WTC11 (cell line): ENCODE measurements around the gene SNCAIP. TPM values are rescaled to one million over a fixed set of nuclear protein-coding genes. Genes with fewer than 3 reads are reported as not detected.

ENCODE experiments used
- ATAC-seq: fragments of 200-7000 bp; cut with Tn5 transposase; 2 replicates; pipeline ENCODE4 v1.10.0; 2021; ENCODE audit warnings: mild to moderate bottlenecking, moderate library complexity
- CTCF ChIA-PET: fragments of 300-600 bp; sonication (Branson Sonifier 250); formaldehyde crosslinking; loops from one replicate; lab custom pipeline; 2021; ENCODE audit warnings: antibody characterized with exemption; lab: Charles Lee
- POLR2A ChIA-PET: fragments of 350-600 bp; sonication (Branson Sonifier 250); formaldehyde crosslinking; loops from one replicate; lab custom pipeline; 2021; ENCODE audit warnings: antibody characterized with exemption; lab: Charles Lee
- DNase-seq: peaks from one replicate; pipeline ENCODE4 v3.0.0; 2021; ENCODE audit warnings: low spot score
- H3K27ac Mint-ChIP-seq: 2 replicates; pipeline ENCODE4 v1.8.0; 2021; ENCODE audit warnings: mixed read lengths
- H3K27me3 Mint-ChIP-seq: 2 replicates; pipeline ENCODE4 v1.8.0; 2021; ENCODE audit warnings: low read depth, mild to moderate bottlenecking, moderate library complexity, mixed read lengths
- H3K36me3 Mint-ChIP-seq: 2 replicates; pipeline ENCODE4 v1.8.0; 2021; ENCODE audit warnings: mixed read lengths
- H3K4me1 Mint-ChIP-seq: 2 replicates; pipeline ENCODE4 v1.8.0; 2022; ENCODE audit warnings: mixed read lengths
- H3K4me3 Mint-ChIP-seq: 2 replicates; pipeline ENCODE4 v1.8.0; 2021; ENCODE audit warnings: mild to moderate bottlenecking, moderate library complexity, mixed read lengths
- H3K9me3 Mint-ChIP-seq: 2 replicates; pipeline ENCODE4 v1.8.0; 2021; ENCODE audit warnings: mixed read lengths
- ELF4 ChIP-seq: sonication (generic); formaldehyde crosslinking; IDR thresholded peaks from 2 replicates; pipeline ENCODE4 v1.8.1; 2022; ENCODE audit warnings: low read depth, mild to moderate bottlenecking, moderate library complexity, missing genetic modification reagents
- JAZF1 ChIP-seq: fragments of 250-450 bp; sonication (Bioruptor Pico); IDR thresholded peaks from 2 replicates; pipeline ENCODE4 v1.9.0; 2021; ENCODE audit warnings: moderate library complexity, mild to moderate bottlenecking, inconsistent platforms
- MYBL2 ChIP-seq: sonication (generic); formaldehyde crosslinking; IDR thresholded peaks from 2 replicates; pipeline ENCODE4 v1.8.1; 2023; ENCODE audit warnings: mild to moderate bottlenecking, moderate library complexity, missing genetic modification reagents
- NFATC4 ChIP-seq: fragments of 250-450 bp; sonication (Bioruptor Pico); IDR thresholded peaks from 2 replicates; pipeline ENCODE4 v1.9.0; 2021; ENCODE audit warnings: mild to moderate bottlenecking
- RORB ChIP-seq: fragments of 250-450 bp; sonication (Bioruptor Pico); IDR thresholded peaks from 2 replicates; pipeline ENCODE4 v1.9.0; 2021; ENCODE audit warnings: mild to moderate bottlenecking
- TCF7 ChIP-seq: sonication (generic); formaldehyde crosslinking; IDR thresholded peaks from 2 replicates; pipeline ENCODE4 v1.8.0; 2022; ENCODE audit warnings: mild to moderate bottlenecking, low read depth, missing genetic modification reagents, moderate library complexity
- ZNF121 ChIP-seq: sonication (generic); formaldehyde crosslinking; IDR thresholded peaks from 2 replicates; pipeline ENCODE4 v1.8.0; 2023; ENCODE audit warnings: missing genetic modification reagents
- total RNA-seq: library from RNA; stranded (reverse); gene quantifications from 3 replicates; pipeline ENCODE4 v1.2.3, GENCODE V29; 2021
- TF ChIP-seq, protein P1 (sequence below): sonication (generic); formaldehyde crosslinking; IDR thresholded peaks from 2 replicates; pipeline ENCODE4 v1.8.1; 2023; ENCODE audit warnings: mild to moderate bottlenecking, missing genetic modification reagents, borderline replicate concordance
- TF ChIP-seq, protein P2 (sequence below): fragments of 200-600 bp; IDR thresholded peaks from 2 replicates; pipeline ENCODE4 v1.8.0; 2022; ENCODE audit warnings: antibody characterized with exemption
- TF ChIP-seq, protein P3 (sequence below): sonication (generic); formaldehyde crosslinking; IDR thresholded peaks from 2 replicates; pipeline ENCODE4 v1.8.1; 2023; ENCODE audit warnings: mild to moderate bottlenecking, missing genetic modification reagents
- TF ChIP-seq, protein P4 (sequence below): sonication (generic); formaldehyde crosslinking; IDR thresholded peaks from 2 replicates; pipeline ENCODE4 v1.8.0; 2022; ENCODE audit warnings: missing genetic modification reagents

SNCAIP gene
- total RNA-seq, 1 experiment from 2014 or later, result 10.0 TPM

DNA sequence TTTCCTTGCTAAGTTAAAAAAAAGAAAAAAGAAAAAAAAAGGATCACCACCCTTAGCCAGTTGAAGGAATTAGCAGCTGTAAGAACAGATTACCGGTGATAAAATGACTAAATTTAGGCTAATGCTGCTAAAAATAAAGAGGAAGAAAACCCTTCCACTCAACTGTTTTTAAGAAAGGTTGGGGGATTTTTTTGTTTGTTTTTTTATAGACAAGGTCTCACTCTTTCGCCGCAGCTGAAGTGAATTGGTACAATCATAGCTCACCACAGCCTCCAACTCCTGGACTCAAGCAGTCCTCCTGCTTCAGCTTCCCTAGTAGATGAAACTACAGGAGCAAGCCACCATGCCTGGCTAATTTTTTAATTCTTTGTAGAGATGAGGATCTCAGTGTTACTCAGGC is 101.7 kb downstream of the SNCAIP start (continued):
- TF ChIP-seq, protein P1, sequence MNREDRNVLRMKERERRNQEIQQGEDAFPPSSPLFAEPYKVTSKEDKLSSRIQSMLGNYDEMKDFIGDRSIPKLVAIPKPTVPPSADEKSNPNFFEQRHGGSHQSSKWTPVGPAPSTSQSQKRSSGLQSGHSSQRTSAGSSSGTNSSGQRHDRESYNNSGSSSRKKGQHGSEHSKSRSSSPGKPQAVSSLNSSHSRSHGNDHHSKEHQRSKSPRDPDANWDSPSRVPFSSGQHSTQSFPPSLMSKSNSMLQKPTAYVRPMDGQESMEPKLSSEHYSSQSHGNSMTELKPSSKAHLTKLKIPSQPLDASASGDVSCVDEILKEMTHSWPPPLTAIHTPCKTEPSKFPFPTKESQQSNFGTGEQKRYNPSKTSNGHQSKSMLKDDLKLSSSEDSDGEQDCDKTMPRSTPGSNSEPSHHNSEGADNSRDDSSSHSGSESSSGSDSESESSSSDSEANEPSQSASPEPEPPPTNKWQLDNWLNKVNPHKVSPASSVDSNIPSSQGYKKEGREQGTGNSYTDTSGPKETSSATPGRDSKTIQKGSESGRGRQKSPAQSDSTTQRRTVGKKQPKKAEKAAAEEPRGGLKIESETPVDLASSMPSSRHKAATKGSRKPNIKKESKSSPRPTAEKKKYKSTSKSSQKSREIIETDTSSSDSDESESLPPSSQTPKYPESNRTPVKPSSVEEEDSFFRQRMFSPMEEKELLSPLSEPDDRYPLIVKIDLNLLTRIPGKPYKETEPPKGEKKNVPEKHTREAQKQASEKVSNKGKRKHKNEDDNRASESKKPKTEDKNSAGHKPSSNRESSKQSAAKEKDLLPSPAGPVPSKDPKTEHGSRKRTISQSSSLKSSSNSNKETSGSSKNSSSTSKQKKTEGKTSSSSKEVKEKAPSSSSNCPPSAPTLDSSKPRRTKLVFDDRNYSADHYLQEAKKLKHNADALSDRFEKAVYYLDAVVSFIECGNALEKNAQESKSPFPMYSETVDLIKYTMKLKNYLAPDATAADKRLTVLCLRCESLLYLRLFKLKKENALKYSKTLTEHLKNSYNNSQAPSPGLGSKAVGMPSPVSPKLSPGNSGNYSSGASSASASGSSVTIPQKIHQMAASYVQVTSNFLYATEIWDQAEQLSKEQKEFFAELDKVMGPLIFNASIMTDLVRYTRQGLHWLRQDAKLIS, result no peak

DNA sequence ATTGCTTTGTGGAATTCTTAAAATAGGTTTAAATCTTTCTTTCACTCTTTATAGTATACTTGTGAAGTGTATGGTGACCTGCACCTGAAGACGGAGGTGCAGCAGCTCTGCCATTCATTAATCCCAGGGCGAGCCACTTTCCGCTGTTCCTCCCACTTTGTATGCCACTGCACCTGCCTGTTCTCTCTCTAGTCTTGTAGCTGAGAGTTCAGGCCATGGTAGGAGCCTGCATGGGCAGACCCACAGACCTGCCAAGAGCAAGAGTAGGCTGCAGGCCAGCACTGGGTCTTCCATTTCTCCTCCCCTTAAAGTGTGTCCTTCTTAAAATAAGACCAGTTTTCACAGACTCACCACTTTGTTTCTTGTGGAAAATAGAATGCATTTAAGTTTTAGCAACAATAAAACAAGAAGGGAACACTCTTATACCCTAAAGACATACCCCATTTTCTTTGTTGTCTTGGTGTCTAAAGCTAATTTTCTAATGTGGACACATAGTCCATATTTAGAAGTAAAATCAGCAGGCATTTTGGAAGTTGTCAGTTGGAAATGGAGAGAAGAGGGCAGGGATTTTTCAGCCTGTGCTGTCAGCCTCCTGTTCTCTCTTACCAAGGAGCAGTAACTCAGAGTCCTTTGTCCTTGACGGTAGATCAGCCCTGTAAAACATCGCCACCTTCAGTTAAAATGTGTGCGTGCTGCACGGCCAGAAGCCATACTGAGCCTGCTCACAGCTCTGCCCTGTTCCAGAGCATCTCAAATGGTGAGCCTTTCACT is 103.2 kb downstream of the SNCAIP start:
- DNase-seq, result peak; percentile 71
- Mint-ChIP-seq H3K27me3 (no peaks in the 10 kb centered on the region), H3K36me3 (no peaks in the 10 kb centered on the region), H3K4me3 (no peak overlapping the region), H3K9me3 (no peaks in the 10 kb centered on the region), H3K4me1 (peaks cover 30% of the 10 kb centered on the region), H3K27ac (no peak overlapping the region)
- TF ChIP-seq, protein P1, result no peak
- TF ChIP-seq ELF4 (CRISPR knock-in tag), result no peak
- TF ChIP-seq, protein P2, sequence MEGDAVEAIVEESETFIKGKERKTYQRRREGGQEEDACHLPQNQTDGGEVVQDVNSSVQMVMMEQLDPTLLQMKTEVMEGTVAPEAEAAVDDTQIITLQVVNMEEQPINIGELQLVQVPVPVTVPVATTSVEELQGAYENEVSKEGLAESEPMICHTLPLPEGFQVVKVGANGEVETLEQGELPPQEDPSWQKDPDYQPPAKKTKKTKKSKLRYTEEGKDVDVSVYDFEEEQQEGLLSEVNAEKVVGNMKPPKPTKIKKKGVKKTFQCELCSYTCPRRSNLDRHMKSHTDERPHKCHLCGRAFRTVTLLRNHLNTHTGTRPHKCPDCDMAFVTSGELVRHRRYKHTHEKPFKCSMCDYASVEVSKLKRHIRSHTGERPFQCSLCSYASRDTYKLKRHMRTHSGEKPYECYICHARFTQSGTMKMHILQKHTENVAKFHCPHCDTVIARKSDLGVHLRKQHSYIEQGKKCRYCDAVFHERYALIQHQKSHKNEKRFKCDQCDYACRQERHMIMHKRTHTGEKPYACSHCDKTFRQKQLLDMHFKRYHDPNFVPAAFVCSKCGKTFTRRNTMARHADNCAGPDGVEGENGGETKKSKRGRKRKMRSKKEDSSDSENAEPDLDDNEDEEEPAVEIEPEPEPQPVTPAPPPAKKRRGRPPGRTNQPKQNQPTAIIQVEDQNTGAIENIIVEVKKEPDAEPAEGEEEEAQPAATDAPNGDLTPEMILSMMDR, result peak; percentile 34; the same call in 1 of the 2 replicates
- TF ChIP-seq, protein P3, sequence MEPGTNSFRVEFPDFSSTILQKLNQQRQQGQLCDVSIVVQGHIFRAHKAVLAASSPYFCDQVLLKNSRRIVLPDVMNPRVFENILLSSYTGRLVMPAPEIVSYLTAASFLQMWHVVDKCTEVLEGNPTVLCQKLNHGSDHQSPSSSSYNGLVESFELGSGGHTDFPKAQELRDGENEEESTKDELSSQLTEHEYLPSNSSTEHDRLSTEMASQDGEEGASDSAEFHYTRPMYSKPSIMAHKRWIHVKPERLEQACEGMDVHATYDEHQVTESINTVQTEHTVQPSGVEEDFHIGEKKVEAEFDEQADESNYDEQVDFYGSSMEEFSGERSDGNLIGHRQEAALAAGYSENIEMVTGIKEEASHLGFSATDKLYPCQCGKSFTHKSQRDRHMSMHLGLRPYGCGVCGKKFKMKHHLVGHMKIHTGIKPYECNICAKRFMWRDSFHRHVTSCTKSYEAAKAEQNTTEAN (CRISPR knock-in tag), result no peak
- TF ChIP-seq NFATC4 (CRISPR knock-in tag), result no peak
- no peak for TF ChIP-seq RORB (CRISPR knock-in tag)
- TF ChIP-seq JAZF1 (CRISPR knock-in tag), result no peak
- TF ChIP-seq TCF7 (CRISPR knock-in tag), result no peak
- TF ChIP-seq ZNF121 (CRISPR knock-in tag), result 0 out of 2 replicates have a peak, but pooled peaks have one; percentile 57
- CTCF ChIA-PET, result interaction anchor here (0.6 to 1.6 kb wide), 13 partner anchors 9 to 219 kb away, joined by 3 to 17 read pairs (median 3); no protein-coding TSS in a partner anchor
- peak; percentile 99 for ATAC-seq
- POLR2A ChIA-PET, result no interaction called here

DNA sequence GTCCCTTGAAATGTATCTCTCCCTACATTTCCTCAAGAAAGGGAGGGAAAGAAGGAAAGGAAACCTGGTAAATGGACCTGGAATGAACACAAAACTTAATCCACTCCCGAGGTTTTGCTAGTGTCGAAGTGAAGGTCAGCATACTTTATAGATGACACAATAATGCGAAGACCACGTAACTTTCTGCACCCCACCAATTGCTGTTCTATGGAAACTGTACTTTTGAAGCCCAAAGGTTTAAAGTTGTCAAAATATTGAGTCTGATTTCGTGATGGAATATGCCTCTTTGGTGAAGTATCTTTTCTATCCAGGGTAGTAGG is 103.7 kb downstream of the SNCAIP start:
- Mint-ChIP-seq H3K27me3 (no peaks in the 10 kb centered on the region), H3K4me3 (no peak overlapping the region), H3K27ac (no peak overlapping the region), H3K4me1 (peaks cover 30% of the 10 kb centered on the region), H3K9me3 (no peaks in the 10 kb centered on the region), H3K36me3 (no peaks in the 10 kb centered on the region)
- ChIA-PET CTCF (interaction anchor here (0.6 to 1.6 kb wide), 13 partner anchors 8 to 220 kb away, joined by 3 to 17 read pairs (median 3); no protein-coding TSS in a partner anchor), POLR2A (no interaction called here)
- no peak for TF ChIP-seq MYBL2 (CRISPR knock-in tag)
- TF ChIP-seq, protein P4, sequence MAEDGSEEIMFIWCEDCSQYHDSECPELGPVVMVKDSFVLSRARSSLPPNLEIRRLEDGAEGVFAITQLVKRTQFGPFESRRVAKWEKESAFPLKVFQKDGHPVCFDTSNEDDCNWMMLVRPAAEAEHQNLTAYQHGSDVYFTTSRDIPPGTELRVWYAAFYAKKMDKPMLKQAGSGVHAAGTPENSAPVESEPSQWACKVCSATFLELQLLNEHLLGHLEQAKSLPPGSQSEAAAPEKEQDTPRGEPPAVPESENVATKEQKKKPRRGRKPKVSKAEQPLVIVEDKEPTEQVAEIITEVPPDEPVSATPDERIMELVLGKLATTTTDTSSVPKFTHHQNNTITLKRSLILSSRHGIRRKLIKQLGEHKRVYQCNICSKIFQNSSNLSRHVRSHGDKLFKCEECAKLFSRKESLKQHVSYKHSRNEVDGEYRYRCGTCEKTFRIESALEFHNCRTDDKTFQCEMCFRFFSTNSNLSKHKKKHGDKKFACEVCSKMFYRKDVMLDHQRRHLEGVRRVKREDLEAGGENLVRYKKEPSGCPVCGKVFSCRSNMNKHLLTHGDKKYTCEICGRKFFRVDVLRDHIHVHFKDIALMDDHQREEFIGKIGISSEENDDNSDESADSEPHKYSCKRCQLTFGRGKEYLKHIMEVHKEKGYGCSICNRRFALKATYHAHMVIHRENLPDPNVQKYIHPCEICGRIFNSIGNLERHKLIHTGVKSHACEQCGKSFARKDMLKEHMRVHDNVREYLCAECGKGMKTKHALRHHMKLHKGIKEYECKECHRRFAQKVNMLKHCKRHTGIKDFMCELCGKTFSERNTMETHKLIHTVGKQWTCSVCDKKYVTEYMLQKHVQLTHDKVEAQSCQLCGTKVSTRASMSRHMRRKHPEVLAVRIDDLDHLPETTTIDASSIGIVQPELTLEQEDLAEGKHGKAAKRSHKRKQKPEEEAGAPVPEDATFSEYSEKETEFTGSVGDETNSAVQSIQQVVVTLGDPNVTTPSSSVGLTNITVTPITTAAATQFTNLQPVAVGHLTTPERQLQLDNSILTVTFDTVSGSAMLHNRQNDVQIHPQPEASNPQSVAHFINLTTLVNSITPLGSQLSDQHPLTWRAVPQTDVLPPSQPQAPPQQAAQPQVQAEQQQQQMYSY (CRISPR knock-in tag), result 0 out of 2 replicates have a peak, but pooled peaks have one; percentile 16
- DNase-seq (no peak), ATAC-seq (no peak)
